ENCODE results near the gene GALNT16.

- TF ChIP-seq CTCF (IDR thresholded peaks at IDR 0.05) (no peak), POLR2A (IDR thresholded peaks at IDR 0.05) (no peak)
Observed at GRCh38 chr14:69237142-69237541, 22.8 kb upstream of the GALNT16 start.
